GM12801 (cell line): ENCODE data around the gene PRR9.

Source experiments
- TF ChIP-seq, protein P1 (sequence below): IDR thresholded peaks from one replicate; pipeline ENCODE4 v1.5.1; 2011; ENCODE audit warnings: control low read depth; ENCODE audit not compliant: insufficient read length; ENCODE audit errors: extremely low read depth

Gene PRR9

DNA sequence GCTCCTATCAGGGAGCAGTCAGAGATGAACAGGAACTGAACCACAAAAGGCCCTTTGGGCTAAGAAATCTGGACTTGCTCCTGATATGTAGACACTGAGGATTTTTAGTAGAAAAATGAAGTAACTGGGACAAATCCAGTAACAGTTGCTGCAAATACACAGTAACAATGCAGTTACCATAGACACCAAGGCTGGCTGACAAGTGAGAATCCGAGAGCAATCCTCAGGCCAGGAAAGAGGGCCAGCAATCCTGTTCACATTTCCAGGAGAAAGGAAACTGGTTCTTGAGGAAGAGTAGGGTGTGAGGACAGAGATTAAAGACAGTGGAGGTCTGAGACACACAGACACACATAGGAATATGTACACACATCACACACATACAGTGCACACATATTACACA lies 32.8 kb downstream of the PRR9 start:
- TF ChIP-seq, protein P1, sequence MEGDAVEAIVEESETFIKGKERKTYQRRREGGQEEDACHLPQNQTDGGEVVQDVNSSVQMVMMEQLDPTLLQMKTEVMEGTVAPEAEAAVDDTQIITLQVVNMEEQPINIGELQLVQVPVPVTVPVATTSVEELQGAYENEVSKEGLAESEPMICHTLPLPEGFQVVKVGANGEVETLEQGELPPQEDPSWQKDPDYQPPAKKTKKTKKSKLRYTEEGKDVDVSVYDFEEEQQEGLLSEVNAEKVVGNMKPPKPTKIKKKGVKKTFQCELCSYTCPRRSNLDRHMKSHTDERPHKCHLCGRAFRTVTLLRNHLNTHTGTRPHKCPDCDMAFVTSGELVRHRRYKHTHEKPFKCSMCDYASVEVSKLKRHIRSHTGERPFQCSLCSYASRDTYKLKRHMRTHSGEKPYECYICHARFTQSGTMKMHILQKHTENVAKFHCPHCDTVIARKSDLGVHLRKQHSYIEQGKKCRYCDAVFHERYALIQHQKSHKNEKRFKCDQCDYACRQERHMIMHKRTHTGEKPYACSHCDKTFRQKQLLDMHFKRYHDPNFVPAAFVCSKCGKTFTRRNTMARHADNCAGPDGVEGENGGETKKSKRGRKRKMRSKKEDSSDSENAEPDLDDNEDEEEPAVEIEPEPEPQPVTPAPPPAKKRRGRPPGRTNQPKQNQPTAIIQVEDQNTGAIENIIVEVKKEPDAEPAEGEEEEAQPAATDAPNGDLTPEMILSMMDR, result no peak

DNA sequence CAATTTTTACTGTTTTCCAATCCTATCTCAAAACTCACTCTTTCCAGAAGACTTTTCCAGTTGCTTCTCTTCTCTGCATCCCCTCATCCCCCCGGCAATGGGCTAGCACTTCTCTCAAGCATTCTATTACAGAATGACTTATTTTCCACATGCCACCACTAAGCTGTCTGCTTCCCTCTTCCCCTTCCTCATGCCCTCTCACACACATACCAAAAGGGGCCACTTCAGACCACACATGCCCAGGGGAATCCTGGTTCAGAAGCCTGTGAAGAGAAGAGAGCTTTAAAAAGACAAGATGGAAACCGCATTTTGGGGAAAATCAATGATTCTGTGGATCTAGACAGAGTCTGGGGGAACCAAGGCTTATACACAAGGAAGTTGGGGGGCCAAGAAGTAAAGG lies 33.7 kb downstream of the PRR9 start:
- TF ChIP-seq, protein P1, result no peak

DNA sequence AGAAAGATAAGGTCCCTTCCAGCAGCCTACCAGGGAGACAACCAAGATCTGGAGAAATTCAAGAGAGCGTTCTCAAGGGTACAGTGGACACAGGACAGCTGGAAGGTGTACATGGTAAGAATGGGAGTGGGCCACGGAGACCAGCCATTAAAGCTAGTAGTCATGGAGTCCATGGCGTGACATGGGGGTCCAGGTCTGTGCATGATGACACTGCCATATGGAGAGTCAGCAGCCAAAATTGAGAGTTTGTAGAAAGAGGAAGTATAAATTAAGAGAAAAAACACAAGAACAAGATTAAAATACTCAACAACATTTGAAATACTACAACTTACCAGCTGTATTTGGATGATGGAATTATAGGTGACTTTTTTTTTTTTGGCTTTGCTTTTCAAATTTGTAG lies 34.2 kb downstream of the PRR9 start:
- TF ChIP-seq, protein P1, result no peak

DNA sequence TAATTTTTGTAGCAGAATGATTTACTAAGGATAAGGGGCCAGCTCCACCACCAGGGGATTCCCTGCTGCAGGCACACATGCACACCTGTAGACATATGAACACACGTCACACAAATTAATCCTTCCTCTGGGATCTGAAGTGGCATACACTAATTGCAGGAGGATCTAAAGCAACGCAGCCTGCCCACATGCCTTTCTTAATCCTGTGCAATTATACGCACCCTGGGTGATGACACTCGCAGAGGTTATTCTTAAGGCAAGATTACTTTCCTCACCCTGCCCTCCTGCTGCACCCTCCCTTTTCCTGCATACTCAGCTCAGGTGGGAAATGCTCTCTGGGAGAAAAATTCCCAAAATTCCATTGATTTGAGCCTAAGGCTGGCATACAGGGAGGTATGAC lies 34.6 kb downstream of the PRR9 start:
- TF ChIP-seq, protein P1, result no peak

DNA sequence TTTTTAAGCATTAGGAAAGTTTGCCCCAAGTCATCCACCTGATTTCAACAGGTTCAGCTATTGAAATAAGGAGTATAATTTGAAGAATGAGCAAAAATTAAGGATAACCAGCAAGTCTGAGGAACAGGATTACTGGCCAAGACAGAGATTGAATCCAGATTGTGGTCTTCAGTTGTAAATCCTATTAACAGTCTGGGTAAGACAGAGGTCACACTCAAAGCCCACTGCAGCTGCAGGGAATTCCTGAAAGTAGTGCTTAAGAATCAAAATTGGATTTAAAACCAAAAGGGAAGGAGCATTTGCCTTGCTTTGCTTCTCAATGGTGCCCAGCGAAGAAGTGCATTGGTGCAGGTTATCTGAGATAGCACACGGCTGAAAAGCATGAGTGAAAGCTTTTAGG lies 35.7 kb downstream of the PRR9 start:
- TF ChIP-seq, protein P1, result no peak

DNA sequence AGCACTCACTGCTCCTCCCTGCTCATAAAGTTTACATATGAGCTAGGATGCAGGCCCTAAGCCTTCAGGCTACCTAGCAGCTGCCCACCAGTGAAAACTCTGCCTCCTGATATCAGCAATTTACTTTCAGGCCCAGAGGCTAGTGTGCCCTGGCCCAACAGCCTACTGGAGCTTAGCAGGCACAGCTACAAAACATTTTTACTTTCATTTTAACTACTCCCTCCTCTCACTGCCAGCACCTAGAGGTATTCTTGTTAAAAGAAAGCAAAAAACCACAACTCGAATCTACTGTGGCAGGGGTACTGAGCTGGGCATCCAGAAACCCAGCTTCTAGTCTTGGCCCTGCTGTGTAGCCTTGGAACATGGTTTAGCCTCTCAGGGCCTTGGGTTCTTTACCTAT lies 36.3 kb downstream of the PRR9 start:
- TF ChIP-seq, protein P1, result no peak

DNA sequence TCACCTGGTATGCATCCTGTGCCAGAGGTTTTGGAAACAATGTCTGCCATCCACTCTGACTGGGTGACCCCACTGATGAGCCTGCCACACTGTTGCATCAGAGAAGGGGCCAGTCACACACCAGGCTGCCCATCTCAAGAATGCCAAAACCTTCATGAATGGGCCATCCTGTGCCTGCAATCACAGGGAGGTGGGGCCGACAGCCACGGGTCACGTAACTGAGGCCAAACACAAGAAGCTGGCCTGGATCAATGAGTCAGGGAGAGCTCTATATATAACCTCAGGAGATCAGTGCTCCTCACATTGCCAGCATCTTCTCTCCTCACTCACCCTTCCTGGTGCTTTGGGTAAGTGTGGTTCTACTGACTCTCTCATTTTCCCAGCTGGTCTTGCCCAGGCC lies 42.0 kb downstream of the PRR9 start, which contains the start of gene LORICRIN:
TSS of gene LORICRIN (plus strand) at position 301 of the 400 bp plus-strand sequence. CDS start 1,263 bp downstream, outside the sequence.
- TF ChIP-seq, protein P1, result no peak
